Large intestine (tissue), 3 donors: Measurements from ENCODE around the gene INTS13. TPM values are rescaled to one million over a fixed set of nuclear protein-coding genes. Genes with fewer than 3 reads are reported as not detected.
"Not testable (repeated sequence)": the region's sequence is repeated elsewhere in the genome, so short reads cannot be mapped to it uniquely, and the experiment has no call there.

ENCODE experiments used
- DNase-seq, 2 donors: peaks; one replicate each; pipeline versions ENCODE4 v3.0.0 to v3.0.0-alpha.2; 2013
- H3K27ac ChIP-seq: one replicate; pipeline ENCODE4 v1.5.1; 2013; ENCODE audit warnings: low read length
- H3K27me3 ChIP-seq: 2 replicates; pipeline ENCODE4 v1.6.1; 2013; ENCODE audit warnings: low read length; ENCODE audit not compliant: control insufficient read depth, insufficient read depth
- H3K36me3 ChIP-seq: 2 replicates; pipeline ENCODE4 v1.6.1; 2013; ENCODE audit warnings: low read length; ENCODE audit not compliant: control insufficient read depth, insufficient read depth
- H3K4me1 ChIP-seq: one replicate; pipeline ENCODE4 v1.6.1; 2013; ENCODE audit warnings: low read length; ENCODE audit not compliant: control insufficient read depth, insufficient read depth
- H3K4me3 ChIP-seq: one replicate; pipeline ENCODE4 v1.5.1; 2013; ENCODE audit warnings: low read length
- H3K9me3 ChIP-seq: one replicate; pipeline ENCODE4 v1.6.1; 2013; ENCODE audit warnings: mild to moderate bottlenecking, low read depth, low read length, moderate library complexity; ENCODE audit not compliant: control insufficient read depth
- WGBS: methylation state at CpG from one replicate; pipeline ENCODE4 v1.1.5; 2013; ENCODE audit warnings: low lambda C conversion rate; ENCODE audit not compliant: insufficient coverage; 5-methylcytosine and 5-hydroxymethylcytosine counted together
- polyA plus RNA-seq: library from polyadenylated mRNA; unstranded; fragments of 120-200 nt; gene quantifications from one replicate; pipeline ENCODE4 v1.2.1, GENCODE V29; 2013

Gene INTS13
- polyA plus RNA-seq, 1 donor = 20.8 TPM

GRCh38 chr12:26870491-26871419 lies 67.0 kb downstream of the INTS13 start:
- DNase-seq = peak in 1 of 2 donors; percentile 32

GRCh38 chr12:26869908-26870459 lies 67.8 kb downstream of the INTS13 start:
- Histone ChIP-seq H3K27ac (no peak overlapping the region), H3K4me1 (no peaks in the 10 kb centered on the region), H3K36me3 (no peaks in the 10 kb centered on the region), H3K9me3 (no peaks in the 10 kb centered on the region), H3K4me3 (no peak overlapping the region), H3K27me3 (no peaks in the 10 kb centered on the region)
- no peak for DNase-seq
- WGBS = no CpG with 5 or more reads among the region's 6 CpGs

More at GRCh38 chr12:26870491-26871419, 67.0 kb downstream of the INTS13 start:
- WGBS = 60% methylated on average over 1 of the region's 11 CpGs
- Histone ChIP-seq H3K9me3 (no peaks in the 10 kb centered on the region), H3K4me3 (no peak overlapping the region), H3K4me1 (no peaks in the 10 kb centered on the region), H3K27me3 (no peaks in the 10 kb centered on the region), H3K36me3 (no peaks in the 10 kb centered on the region), H3K27ac (no peak overlapping the region)

GRCh38 chr12:26869104-26869494 lies 68.7 kb downstream of the INTS13 start:
- Histone ChIP-seq H3K4me3 (no peak overlapping the region), H3K27ac (no peak overlapping the region), H3K9me3 (no peaks in the 10 kb centered on the region), H3K27me3 (no peaks in the 10 kb centered on the region), H3K4me1 (no peaks in the 10 kb centered on the region), H3K36me3 (no peaks in the 10 kb centered on the region)
- WGBS = 80% methylated on average over 1 of the region's 6 CpGs
- no peak for DNase-seq

GRCh38 chr12:26868447-26869103 lies 69.2 kb downstream of the INTS13 start:
- Histone ChIP-seq H3K27ac (no peak overlapping the region), H3K27me3 (no peaks in the 10 kb centered on the region), H3K9me3 (no peaks in the 10 kb centered on the region), H3K4me1 (no peaks in the 10 kb centered on the region), H3K36me3 (no peaks in the 10 kb centered on the region), H3K4me3 (no peak overlapping the region)
- DNase-seq = no peak
- 100% methylated on average over 1 of the region's 3 CpGs for WGBS

GRCh38 chr12:26867080-26867479 lies 70.7 kb downstream of the INTS13 start:
- Histone ChIP-seq H3K9me3 (no peaks in the 10 kb centered on the region), H3K4me3 (no peak overlapping the region), H3K27me3 (no peaks in the 10 kb centered on the region), H3K36me3 (no peaks in the 10 kb centered on the region), H3K27ac (no peak overlapping the region), H3K4me1 (no peaks in the 10 kb centered on the region)
- no peak for DNase-seq
- whole genome bisulfite sequencing = no CpG with 5 or more reads among the region's 2 CpGs

- H3K27me3 ChIP-seq = no peaks in the 10 kb centered on the region
- no peak for DNase-seq
- H3K4me1 ChIP-seq = no peaks in the 10 kb centered on the region
- 100% methylated on average over 2 of the region's 4 CpGs for WGBS
- no peaks in the 10 kb centered on the region for H3K36me3 ChIP-seq
- no peaks in the 10 kb centered on the region for H3K9me3 ChIP-seq
- no peak overlapping the region for H3K27ac ChIP-seq
- H3K4me3 ChIP-seq = no peak overlapping the region
These were observed 74.3 kb downstream of the INTS13 start for GRCh38 chr12:26863515-26863914.

GRCh38 chr12:26862787-26863186 lies 75.0 kb downstream of the INTS13 start:
- H3K4me1 ChIP-seq, H3K27ac ChIP-seq, H3K27me3 ChIP-seq, H3K4me3 ChIP-seq, DNase-seq, H3K9me3 ChIP-seq, H3K36me3 ChIP-seq: not testable (repeated sequence)
- no CpG with 5 or more reads among the region's 3 CpGs for WGBS

GRCh38 chr12:26861690-26862089 lies 76.1 kb downstream of the INTS13 start:
- Histone ChIP-seq H3K27me3 (no peaks in the 10 kb centered on the region), H3K27ac (no peak overlapping the region), H3K4me1 (peaks cover 3% of the 10 kb centered on the region), H3K36me3 (no peaks in the 10 kb centered on the region), H3K4me3 (no peak overlapping the region), H3K9me3 (no peaks in the 10 kb centered on the region)
- DNase-seq = no peak
- 100% methylated on average over 1 of the region's 1 CpG for WGBS

- Histone ChIP-seq H3K4me3 (no peak overlapping the region), H3K27ac (no peak overlapping the region), H3K36me3 (no peaks in the 10 kb centered on the region), H3K27me3 (no peaks in the 10 kb centered on the region), H3K9me3 (no peaks in the 10 kb centered on the region), H3K4me1 (peaks cover 3% of the 10 kb centered on the region)
- no CpG with 5 or more reads among the region's 6 CpGs for WGBS
- DNase-seq = peak in 1 of 2 donors; percentile 59
These were observed 80.2 kb downstream of the INTS13 start for GRCh38 chr12:26857465-26858176.

- WGBS = 100% methylated on average over 1 of the region's 1 CpG
- Histone ChIP-seq H3K27me3 (no peaks in the 10 kb centered on the region), H3K9me3 (no peaks in the 10 kb centered on the region), H3K4me3 (no peak overlapping the region), H3K4me1 (peaks cover 3% of the 10 kb centered on the region), H3K27ac (no peak overlapping the region), H3K36me3 (no peaks in the 10 kb centered on the region)
- no peak for DNase-seq
These were observed 82.4 kb downstream of the INTS13 start for GRCh38 chr12:26855337-26855736.
